Ovary (tissue), 9 donors: ENCODE measurements around the gene COL25A1. TPM values are rescaled to one million over a fixed set of nuclear protein-coding genes. Genes with fewer than 3 reads are reported as not detected.

Experiments
- DNase-seq, 5 donors: peaks; one replicate each; pipeline ENCODE4 v3.0.0-alpha.2; 2019 to 2020
- H3K27ac ChIP-seq, 2 donors: fragments of 200-600 bp; one replicate each; pipeline versions ENCODE4 v1.5.1 to v1.8.0; 2019 to 2022
- H3K27me3 ChIP-seq: fragments of 200-600 bp; one replicate; pipeline ENCODE4 v1.8.0; 2022
- H3K36me3 ChIP-seq: fragments of 200-600 bp; sonication (generic); one replicate; pipeline ENCODE4 v1.5.1; 2019
- H3K4me1 ChIP-seq: one replicate; pipeline ENCODE4 v1.8.1; 2013; ENCODE audit warnings: mild to moderate bottlenecking, moderate library complexity; ENCODE audit not compliant: insufficient read depth
- H3K4me3 ChIP-seq: fragments of 200-600 bp; sonication (generic); one replicate; pipeline ENCODE4 v1.5.1; 2017
- H3K9me3 ChIP-seq, 2 donors: fragments of 200-600 bp in 1 of 2; sonication (generic) in 1 of 2; one replicate each; pipeline versions ENCODE4 v1.5.1 to v1.8.1; 2013 to 2019; ENCODE audit warnings: mild to moderate bottlenecking in 1 of 2, moderate library complexity in 1 of 2
- CTCF ChIP-seq, 3 donors: fragments of 450-650 bp in 2 of 3; fragments of 200-600 bp in 1 of 3; IDR thresholded peaks; one replicate each; pipeline versions ENCODE4 v1.5.1 to v1.8.0; 2016 to 2022; ENCODE audit warnings: antibody characterized with exemption in 3 of 3, mild to moderate bottlenecking in 1 of 3
- EP300 ChIP-seq: sonication (generic); formaldehyde crosslinking; IDR thresholded peaks from one replicate; pipeline ENCODE4 v1.6.1; 2017; ENCODE audit warnings: antibody characterized with exemption
- POLR2A ChIP-seq: fragments of 450-650 bp; IDR thresholded peaks from one replicate; pipeline ENCODE4 v1.6.1; 2017; ENCODE audit warnings: antibody characterized with exemption, mild to moderate bottlenecking, moderate library complexity
- WGBS, 3 donors: extraction: QIAGEN DNeasy Blood & Tissue Kit in 1 of 3; methylation state at CpG; one replicate each; pipeline versions ENCODE4 v1.1.5 to v1.1.7; 2013 to 2017; 5-methylcytosine and 5-hydroxymethylcytosine counted together
- intact Hi-C, 4 donors: fragments of 100-400 bp; cut with DNase I; formaldehyde crosslinking; loops; one replicate each; pipeline versions ENCODE4 v1.11.0 to v1.15.1; 2022 to 2023
- polyA plus RNA-seq, 2 donors: library from polyadenylated mRNA; stranded (reverse); fragments of 200-250 nt in 1 of 2; fragments of 350-450 nt in 1 of 2; fragmentation: Illumina TruSeq in 1 of 2; extraction: RNeasy Lipid Tissue Mini Kit (QIAGEN cat#74804) in 1 of 2; gene quantifications; one replicate each; pipeline ENCODE4 v1.2.3, GENCODE V29; 2013 to 2014
- total RNA-seq, 7 donors: library from RNA; depleted of rRNA in 2 of 7; stranded (reverse); fragments of >200 nt in 2 of 7; fragmentation: NEBNext Ultra II Directional in 3 of 7; extraction: Animal tissue kit (Norgen Biotek cat#: 25700) in 3 of 7; gene quantifications; one replicate each; pipeline versions ENCODE4 v1.1.0 to v1.2.4, GENCODE V29; 2016 to 2023
- donor health status: DM: no; HTN: no; CAD: no; lungs with moderate emphysema.
- donor health status: DM: no; HTN: no; CAD: no.
- donor health status: Bipolar disorder and iron deficiency.
- donor health status: DM: yes; HTN: yes; CAD: no.
- donor health status: DM: no; HTN: no; CAD: no.
- donor health status: DM: yes; HTN: yes; CAD: no.

Gene COL25A1
- total and polyA plus RNA-seq, 9 donors = 0.25 to 3.2 (median 0.77) TPM

- no peaks in the 10 kb centered on the region for H3K9me3 ChIP-seq
- no peak overlapping the region for H3K4me3 ChIP-seq
- intact Hi-C loops = no loop called here
- no peak for TF ChIP-seq CTCF (IDR thresholded peaks at IDR 0.05)
- TF ChIP-seq POLR2A = no peak
- no peak for TF ChIP-seq EP300
- no peak overlapping the region for H3K27ac ChIP-seq
- H3K27me3 ChIP-seq = no peaks in the 10 kb centered on the region
- no peak for DNase-seq
- no peaks in the 10 kb centered on the region for H3K36me3 ChIP-seq
- 35 to 45% (median 37%) methylated on average over 3 of the region's 3 CpGs for WGBS, 3 donors
- no peaks in the 10 kb centered on the region for H3K4me1 ChIP-seq
Observed at GRCh38 chr4:108849611-108850168, 452.8 kb downstream of the COL25A1 start.

GRCh38 chr4:108846568-108846967, 455.9 kb downstream of the COL25A1 start:
- 69 to 95% (median 94%) methylated on average over 2 of the region's 2 CpGs for WGBS, 3 donors
- no peaks in the 10 kb centered on the region for H3K36me3 ChIP-seq
- intact Hi-C loops = no loop called here
- DNase-seq = no peak
- H3K4me3 ChIP-seq = no peak overlapping the region
- H3K27ac ChIP-seq = no peak overlapping the region
- no peaks in the 10 kb centered on the region for H3K27me3 ChIP-seq
- no peak for TF ChIP-seq EP300
- TF ChIP-seq POLR2A = no peak
- TF ChIP-seq CTCF (IDR thresholded peaks at IDR 0.05) = no peak
- H3K4me1 ChIP-seq = no peaks in the 10 kb centered on the region
- H3K9me3 ChIP-seq = no peaks in the 10 kb centered on the region

GRCh38 chr4:108840426-108840975, 462.0 kb downstream of the COL25A1 start:
- no peak for DNase-seq
- no peak overlapping the region for H3K27ac ChIP-seq
- no peak for TF ChIP-seq POLR2A
- no peak for TF ChIP-seq EP300
- no peak for TF ChIP-seq CTCF (IDR thresholded peaks at IDR 0.05)
- H3K9me3 ChIP-seq = no peaks in the 10 kb centered on the region
- intact Hi-C loops = no loop called here
- no peaks in the 10 kb centered on the region for H3K36me3 ChIP-seq
- H3K4me3 ChIP-seq = no peak overlapping the region
- H3K27me3 ChIP-seq = no peaks in the 10 kb centered on the region
- no peaks in the 10 kb centered on the region for H3K4me1 ChIP-seq

GRCh38 chr4:108839333-108839732, 463.1 kb downstream of the COL25A1 start:
- Histone ChIP-seq H3K36me3 (no peaks in the 10 kb centered on the region), H3K4me3 (no peak overlapping the region), H3K9me3 (no peaks in the 10 kb centered on the region), H3K27ac (no peak overlapping the region), H3K4me1 (no peaks in the 10 kb centered on the region), H3K27me3 (no peaks in the 10 kb centered on the region)
- DNase-seq = no peak
- WGBS, 3 donors = 92 to 97% (median 96%) methylated on average over 3 of the region's 3 CpGs
- TF ChIP-seq POLR2A = no peak
- TF ChIP-seq CTCF (IDR thresholded peaks at IDR 0.05) = no peak
- TF ChIP-seq EP300 = no peak
- intact Hi-C loops = loop anchor here in 2 of 4 donors (10.0 kb wide), 1 partner anchor 565 kb away; no protein-coding TSS in a partner anchor
